NCI-H1694 treated with DMSO at 0.1 percent for 48 hours (cell line): Measurements from ENCODE around the gene MAD1L1.

Experiments
- DNase-seq: peaks from one replicate; lab custom pipeline; 2025; lab: John Stamatoyannopoulos, UW

Gene MAD1L1

GRCh38 chr7:1925349-1925748 is 307.4 kb downstream of the MAD1L1 start:
- no peak for DNase-seq

- no peak for DNase-seq
Measured at GRCh38 chr7:1924258-1924817, 308.4 kb downstream of the MAD1L1 start.

GRCh38 chr7:1923409-1924257 is 309.1 kb downstream of the MAD1L1 start:
- no peak for DNase-seq

GRCh38 chr7:1922870-1923236 is 309.9 kb downstream of the MAD1L1 start:
- DNase-seq, result no peak

GRCh38 chr7:1922071-1922869 is 310.5 kb downstream of the MAD1L1 start:
- no peak for DNase-seq

- no peak for DNase-seq
Measured at GRCh38 chr7:1920881-1921280, 311.9 kb downstream of the MAD1L1 start.

- DNase-seq, result no peak
Measured at GRCh38 chr7:1920266-1920681, 312.5 kb downstream of the MAD1L1 start.

GRCh38 chr7:1919539-1920265 is 313.0 kb downstream of the MAD1L1 start:
- no peak for DNase-seq

GRCh38 chr7:1918881-1919525 is 313.7 kb downstream of the MAD1L1 start:
- no peak for DNase-seq

- DNase-seq, result no peak
Measured at GRCh38 chr7:1918063-1918645, 314.6 kb downstream of the MAD1L1 start.

GRCh38 chr7:1917221-1918062 is 315.3 kb downstream of the MAD1L1 start:
- no peak for DNase-seq

- no peak for DNase-seq
Measured at GRCh38 chr7:1916601-1916970, 316.2 kb downstream of the MAD1L1 start.

- DNase-seq, result no peak
Measured at GRCh38 chr7:1915956-1916600, 316.7 kb downstream of the MAD1L1 start.

GRCh38 chr7:1915326-1915725 is 317.4 kb downstream of the MAD1L1 start:
- DNase-seq, result no peak

- no peak for DNase-seq
Measured at GRCh38 chr7:1914743-1915142, 318.0 kb downstream of the MAD1L1 start.

- DNase-seq, result no peak
Measured at GRCh38 chr7:1914321-1914720, 318.4 kb downstream of the MAD1L1 start.

GRCh38 chr7:1913466-1914282 is 319.1 kb downstream of the MAD1L1 start:
- DNase-seq, result no peak

GRCh38 chr7:1912593-1913465 is 319.9 kb downstream of the MAD1L1 start:
- DNase-seq, result no peak
